Caco-2 (cell line): ENCODE data around the gene POGLUT3. TPM values are rescaled to one million over a fixed set of nuclear protein-coding genes. Genes with fewer than 3 reads are reported as not detected.
A peak's percentile ranks its signal among the peaks of the same experiment; 100 is the strongest.

Experiments used
- BruUV-seq: library from RNA; stranded (reverse); fragments of 400-500 nt; replicated peaks from 2 replicates; lab custom pipeline; 2021; lab: Mats Ljungman, UMichigan
- CTCF ChIA-PET: fragments of 300-600 bp; sonication (Branson Sonifier 250); formaldehyde crosslinking; loops from one replicate; lab custom pipeline; 2022; ENCODE audit warnings: antibody characterized with exemption; lab: Charles Lee
- POLR2A ChIA-PET: fragments of 300-600 bp; sonication (Branson Sonifier 250); formaldehyde crosslinking; loops from one replicate; lab custom pipeline; 2022; ENCODE audit warnings: antibody characterized with exemption; lab: Charles Lee
- DNase-seq, 2 experiments: peaks; one replicate each; pipeline versions ENCODE4 v3.0.0 to v3.0.0-alpha.2; 2020 to 2022
- H3K27me3 ChIP-seq: replicated peaks from 2 replicates; pipeline ENCODE4 v1.6.0; 2011; ENCODE audit warnings: low read length; ENCODE audit not compliant: control insufficient read depth, insufficient read depth
- H3K36me3 ChIP-seq: 2 replicates; pipeline ENCODE4 v1.5.1; 2011; ENCODE audit warnings: low read length; ENCODE audit not compliant: control insufficient read depth, insufficient read depth
- H3K4me1 ChIP-seq: fragments of 250-450 bp; sonication (Bioruptor Pico); 2 replicates; pipeline ENCODE4 v1.5.1; 2020; ENCODE audit warnings: mild to moderate bottlenecking
- H3K4me3 ChIP-seq: 2 replicates; pipeline ENCODE4 v1.5.1; 2011; ENCODE audit warnings: low read depth, mild to moderate bottlenecking, control low read depth, low read length
- H3K9me3 ChIP-seq: fragments of 250-450 bp; sonication (Bioruptor Pico); 2 replicates; pipeline ENCODE4 v1.5.1; 2020; ENCODE audit warnings: mild to moderate bottlenecking, moderate library complexity
- H3K27ac Mint-ChIP-seq: one replicate; pipeline ENCODE4 v1.8.0; 2022; ENCODE audit warnings: mixed read lengths; ENCODE audit not compliant: unreplicated experiment
- H3K27me3 Mint-ChIP-seq: one replicate; pipeline ENCODE4 v1.8.0; 2022; ENCODE audit warnings: mixed read lengths; ENCODE audit not compliant: insufficient read depth, unreplicated experiment
- H3K36me3 Mint-ChIP-seq: one replicate; pipeline ENCODE4 v1.8.0; 2022; ENCODE audit warnings: mild to moderate bottlenecking, mixed read lengths; ENCODE audit not compliant: insufficient read depth, unreplicated experiment
- H3K4me1 Mint-ChIP-seq: one replicate; pipeline ENCODE4 v1.8.0; 2022; ENCODE audit warnings: low read depth, mixed read lengths; ENCODE audit not compliant: unreplicated experiment
- H3K4me3 Mint-ChIP-seq: one replicate; pipeline ENCODE4 v1.8.0; 2022; ENCODE audit warnings: mild to moderate bottlenecking, moderate library complexity, mixed read lengths; ENCODE audit not compliant: unreplicated experiment
- H3K9me3 Mint-ChIP-seq: one replicate; pipeline ENCODE4 v1.8.0; 2022; ENCODE audit warnings: mixed read lengths; ENCODE audit not compliant: unreplicated experiment
- intact Hi-C: fragments of 100-400 bp; cut with micrococcal nuclease; formaldehyde crosslinking; loops from one replicate; pipeline ENCODE4 v1.10.0; 2022; ENCODE audit not compliant: unreplicated experiment
- total RNA-seq: library from RNA; stranded (reverse); gene quantifications from 2 replicates; pipeline ENCODE4 v1.2.3, GENCODE V29; 2022
- TF ChIP-seq, protein P1 (sequence below), 2 experiments: fragments of 200-600 bp in 1 of 2; IDR thresholded peaks; 1 replicate in 1 of 2; 2 replicates in 1 of 2; pipeline versions ENCODE4 v1.5.1 to v1.8.0; 2011 to 2022; ENCODE audit warnings: antibody characterized with exemption in 1 of 2, control low read depth in 1 of 2, inconsistent platforms in 1 of 2, low read depth in 1 of 2, low read length in 1 of 2, mild to moderate bottlenecking in 1 of 2, moderate library complexity in 1 of 2; ENCODE audit not compliant: insufficient read depth in 1 of 2, severe bottlenecking in 1 of 2, unreplicated experiment in 1 of 2

Gene POGLUT3
- total RNA-seq, 1 experiment from 2014 or later, result 87.2 TPM

DNA sequence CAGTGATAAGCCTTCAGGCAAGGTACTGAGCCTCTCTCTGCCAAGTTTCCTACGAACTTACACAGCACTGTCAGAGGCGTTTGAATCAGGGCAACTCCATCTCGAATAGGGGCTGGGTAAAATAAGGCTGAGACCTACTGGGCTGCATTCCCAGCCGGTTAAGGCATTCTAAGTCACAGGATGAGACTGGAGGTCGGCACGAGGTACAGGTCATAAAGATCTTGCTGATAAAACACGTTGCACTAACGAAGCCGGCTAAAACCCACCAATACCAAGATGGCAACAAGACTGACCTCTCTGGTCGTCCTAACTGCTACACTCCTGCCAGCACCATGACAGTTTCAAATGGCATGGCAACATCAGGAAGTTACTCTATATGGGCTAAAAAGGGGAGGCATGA, 20.4 kb upstream of the POGLUT3 start:
- intact Hi-C loops, result no loop called here
- H3K27ac Mint-ChIP-seq, result no peak overlapping the region
- Histone ChIP-seq H3K9me3 (no peaks in the 10 kb centered on the region), H3K27me3 (no peaks in the 10 kb centered on the region), H3K4me3 (no peak overlapping the region), H3K4me1 (no peaks in the 10 kb centered on the region), H3K36me3 (no peaks in the 10 kb centered on the region; the same call in 1 of the 2 replicates)
- peaks cover 7% of the 10 kb centered on the region for H3K4me1 Mint-ChIP-seq
- DNase-seq, result peak in 1 of 2 experiments; percentile 42
- H3K9me3 Mint-ChIP-seq, result no peaks in the 10 kb centered on the region
- peaks cover 12% of the 10 kb centered on the region for H3K36me3 Mint-ChIP-seq
- no peaks in the 10 kb centered on the region for H3K27me3 Mint-ChIP-seq
- CTCF ChIA-PET, result no interaction called here
- H3K4me3 Mint-ChIP-seq, result no peak overlapping the region
- TF ChIP-seq, protein P1, sequence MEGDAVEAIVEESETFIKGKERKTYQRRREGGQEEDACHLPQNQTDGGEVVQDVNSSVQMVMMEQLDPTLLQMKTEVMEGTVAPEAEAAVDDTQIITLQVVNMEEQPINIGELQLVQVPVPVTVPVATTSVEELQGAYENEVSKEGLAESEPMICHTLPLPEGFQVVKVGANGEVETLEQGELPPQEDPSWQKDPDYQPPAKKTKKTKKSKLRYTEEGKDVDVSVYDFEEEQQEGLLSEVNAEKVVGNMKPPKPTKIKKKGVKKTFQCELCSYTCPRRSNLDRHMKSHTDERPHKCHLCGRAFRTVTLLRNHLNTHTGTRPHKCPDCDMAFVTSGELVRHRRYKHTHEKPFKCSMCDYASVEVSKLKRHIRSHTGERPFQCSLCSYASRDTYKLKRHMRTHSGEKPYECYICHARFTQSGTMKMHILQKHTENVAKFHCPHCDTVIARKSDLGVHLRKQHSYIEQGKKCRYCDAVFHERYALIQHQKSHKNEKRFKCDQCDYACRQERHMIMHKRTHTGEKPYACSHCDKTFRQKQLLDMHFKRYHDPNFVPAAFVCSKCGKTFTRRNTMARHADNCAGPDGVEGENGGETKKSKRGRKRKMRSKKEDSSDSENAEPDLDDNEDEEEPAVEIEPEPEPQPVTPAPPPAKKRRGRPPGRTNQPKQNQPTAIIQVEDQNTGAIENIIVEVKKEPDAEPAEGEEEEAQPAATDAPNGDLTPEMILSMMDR (IDR thresholded peaks at IDR 0.05; ENCODE audit: insufficient read depth in 1 of 2, low read depth in 1 of 2, low read length in 1 of 2, severe bottlenecking in 1 of 2, unreplicated experiment in 1 of 2), result no peak
- no TSS peak for BruUV-seq
- POLR2A ChIA-PET, result no interaction called here

DNA sequence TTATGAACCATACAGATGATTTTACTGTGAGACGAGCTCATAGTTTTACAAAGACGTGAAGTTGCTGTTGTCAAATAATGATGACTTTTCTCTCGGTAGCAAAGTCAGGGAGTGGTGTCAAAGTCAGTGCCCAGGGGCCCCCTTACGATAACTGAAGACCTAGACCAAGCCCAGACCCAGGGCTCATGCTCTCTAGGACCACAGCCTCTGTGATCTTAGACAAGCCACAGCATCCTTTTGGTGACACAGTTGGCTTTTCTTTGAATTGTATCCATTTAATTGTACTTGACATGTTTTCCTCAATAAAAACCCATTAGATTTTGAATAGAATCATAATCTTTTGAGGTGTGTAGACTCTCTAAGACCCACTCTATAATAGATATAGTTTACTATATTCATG, 17.9 kb upstream of the POGLUT3 start:
- POLR2A ChIA-PET, result no interaction called here
- H3K36me3 Mint-ChIP-seq, result peaks cover 30% of the 10 kb centered on the region
- H3K4me3 Mint-ChIP-seq, result no peak overlapping the region
- Histone ChIP-seq H3K36me3 (no peaks in the 10 kb centered on the region; the same call in 1 of the 2 replicates), H3K4me3 (no peak overlapping the region), H3K9me3 (no peaks in the 10 kb centered on the region), H3K4me1 (peaks cover 8% of the 10 kb centered on the region), H3K27me3 (no peaks in the 10 kb centered on the region)
- DNase-seq, result no peak
- no peaks in the 10 kb centered on the region for H3K9me3 Mint-ChIP-seq
- CTCF ChIA-PET, result interaction anchor here (0.7 kb wide), 1 partner anchor 345 kb away, joined by 5 read pairs; no protein-coding TSS in a partner anchor
- peaks cover 18% of the 10 kb centered on the region for H3K4me1 Mint-ChIP-seq
- no TSS peak for BruUV-seq
- TF ChIP-seq, protein P1 (IDR thresholded peaks at IDR 0.05; ENCODE audit: insufficient read depth in 1 of 2, low read depth in 1 of 2, low read length in 1 of 2, severe bottlenecking in 1 of 2, unreplicated experiment in 1 of 2), result no peak
- H3K27me3 Mint-ChIP-seq, result no peaks in the 10 kb centered on the region
- intact Hi-C loops, result no loop called here
- no peak overlapping the region for H3K27ac Mint-ChIP-seq

DNA sequence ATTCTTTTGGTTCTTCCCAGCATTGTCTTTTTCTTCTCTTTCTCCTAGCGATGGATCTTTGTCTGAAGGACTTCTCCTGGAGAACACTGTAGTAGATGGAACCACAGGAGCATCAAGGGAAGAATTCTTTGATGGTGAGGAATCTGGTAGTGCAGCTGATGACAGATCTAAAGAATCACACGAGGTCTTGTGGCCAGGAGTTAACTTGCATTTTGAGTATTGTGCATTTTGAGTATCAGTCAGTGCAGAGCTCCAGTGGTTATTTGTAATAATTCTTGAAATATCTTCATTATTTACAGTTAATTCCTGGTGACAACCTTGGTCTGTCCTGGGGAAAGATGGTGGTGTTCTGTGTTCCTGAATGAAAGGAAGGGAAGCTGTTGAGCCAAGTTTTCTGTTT, 14.5 kb upstream of the POGLUT3 start:
- BruUV-seq, result no TSS peak
- Histone ChIP-seq H3K27me3 (no peaks in the 10 kb centered on the region), H3K4me3 (no peak overlapping the region), H3K4me1 (peaks cover 8% of the 10 kb centered on the region), H3K9me3 (no peaks in the 10 kb centered on the region), H3K36me3 (no peaks in the 10 kb centered on the region; the same call in 1 of the 2 replicates)
- CTCF ChIA-PET, result no interaction called here
- POLR2A ChIA-PET, result no interaction called here
- TF ChIP-seq, protein P1 (IDR thresholded peaks at IDR 0.05; ENCODE audit: insufficient read depth in 1 of 2, low read depth in 1 of 2, low read length in 1 of 2, severe bottlenecking in 1 of 2, unreplicated experiment in 1 of 2), result no peak
- no peaks in the 10 kb centered on the region for H3K9me3 Mint-ChIP-seq
- no peaks in the 10 kb centered on the region for H3K27me3 Mint-ChIP-seq
- intact Hi-C loops, result no loop called here
- no peak overlapping the region for H3K4me3 Mint-ChIP-seq
- no peak for DNase-seq
- H3K27ac Mint-ChIP-seq, result no peak overlapping the region
- H3K4me1 Mint-ChIP-seq, result peaks cover 20% of the 10 kb centered on the region
- H3K36me3 Mint-ChIP-seq, result peaks cover 36% of the 10 kb centered on the region
